IPS-20b (cell line): ENCODE results near the gene ATP5PO.

Source experiments
- H3K27ac ChIP-seq: one replicate; pipeline ENCODE4 v1.5.1; 2013; ENCODE audit warnings: low read length
- H3K27me3 ChIP-seq: 2 replicates; pipeline ENCODE4 v1.6.1; 2013; ENCODE audit warnings: mild to moderate bottlenecking, low read length, inconsistent platforms; ENCODE audit not compliant: insufficient read depth
- H3K36me3 ChIP-seq: 2 replicates; pipeline ENCODE4 v1.6.1; 2013; ENCODE audit warnings: low read depth, mild to moderate bottlenecking, inconsistent platforms, low read length, moderate library complexity; ENCODE audit not compliant: insufficient read depth
- H3K4me1 ChIP-seq: 2 replicates; pipeline ENCODE4 v1.6.1; 2013; ENCODE audit warnings: mild to moderate bottlenecking, control low read depth, inconsistent platforms, low read length, moderate library complexity; ENCODE audit not compliant: insufficient read depth
- H3K4me3 ChIP-seq: 2 replicates; pipeline ENCODE4 v1.5.1; 2013; ENCODE audit warnings: mild to moderate bottlenecking, low read length, inconsistent platforms
- H3K9ac ChIP-seq: 2 replicates; pipeline ENCODE4 v1.6.1; 2013; ENCODE audit warnings: low read depth, mild to moderate bottlenecking, inconsistent platforms, low read length, moderate library complexity
- H3K9me3 ChIP-seq: 2 replicates; pipeline ENCODE4 v1.6.1; 2013; ENCODE audit warnings: mild to moderate bottlenecking, low read depth, low read length, inconsistent platforms; ENCODE audit not compliant: insufficient read depth

Gene ATP5PO

GRCh38 chr21:33915368-33916199 is at the start of gene ATP5PO:
ATP5PO (minus strand) TSS chr21:33915804; CDS start chr21:33915763, 41 bp downstream.
- Histone ChIP-seq H3K4me3 (peak within 1 kb of the TSS; percentile 85), H3K9me3 (no peaks in the 10 kb centered on the region), H3K27me3 (no peaks in the 10 kb centered on the region), H3K36me3 (peaks cover 35% of the 10 kb centered on the region), H3K9ac (peak within 1 kb of the TSS; percentile 86), H3K27ac (peak within 1 kb of the TSS; percentile 53), H3K4me1 (peaks cover 8% of the 10 kb centered on the region)

GRCh38 chr21:33964706-33965325 is 49.2 kb upstream of the ATP5PO start:
- no peaks in the 10 kb centered on the region for H3K36me3 ChIP-seq
- H3K27me3 ChIP-seq: no peaks in the 10 kb centered on the region
- H3K4me1 ChIP-seq: no peaks in the 10 kb centered on the region
- H3K9ac ChIP-seq: no peak overlapping the region
- no peak overlapping the region for H3K4me3 ChIP-seq
- peaks cover 9% of the 10 kb centered on the region; the same call in 1 of the 2 replicates for H3K9me3 ChIP-seq
- no peak overlapping the region for H3K27ac ChIP-seq

- Histone ChIP-seq H3K4me1 (no peaks in the 10 kb centered on the region), H3K27me3 (no peaks in the 10 kb centered on the region), H3K4me3 (no peak overlapping the region), H3K9ac (no peak overlapping the region), H3K36me3 (no peaks in the 10 kb centered on the region), H3K27ac (no peak overlapping the region), H3K9me3 (peaks cover 14% of the 10 kb centered on the region)
These were observed 48.4 kb upstream of the ATP5PO start for GRCh38 chr21:33963848-33964555.

GRCh38 chr21:33962290-33962689 is 46.7 kb upstream of the ATP5PO start:
- H3K4me1 ChIP-seq: no peaks in the 10 kb centered on the region
- H3K27ac ChIP-seq: no peak overlapping the region
- no peak overlapping the region for H3K4me3 ChIP-seq
- H3K36me3 ChIP-seq: no peaks in the 10 kb centered on the region
- H3K27me3 ChIP-seq: no peaks in the 10 kb centered on the region
- peaks cover 14% of the 10 kb centered on the region for H3K9me3 ChIP-seq
- H3K9ac ChIP-seq: no peak overlapping the region

- no peak overlapping the region for H3K27ac ChIP-seq
- H3K27me3 ChIP-seq: no peaks in the 10 kb centered on the region
- H3K4me1 ChIP-seq: no peaks in the 10 kb centered on the region
- no peak overlapping the region for H3K9ac ChIP-seq
- H3K36me3 ChIP-seq: no peaks in the 10 kb centered on the region
- peaks cover 14% of the 10 kb centered on the region for H3K9me3 ChIP-seq
- H3K4me3 ChIP-seq: no peak overlapping the region
These were observed 45.5 kb upstream of the ATP5PO start for GRCh38 chr21:33961061-33961460.

GRCh38 chr21:33959680-33960079 is 44.1 kb upstream of the ATP5PO start:
- no peak overlapping the region for H3K4me3 ChIP-seq

GRCh38 chr21:33954395-33954794 is 38.8 kb upstream of the ATP5PO start:
- no peak overlapping the region for H3K27ac ChIP-seq
- H3K36me3 ChIP-seq: no peaks in the 10 kb centered on the region
- H3K4me1 ChIP-seq: no peaks in the 10 kb centered on the region
- H3K4me3 ChIP-seq: no peak overlapping the region
- no peak overlapping the region for H3K9ac ChIP-seq
- H3K27me3 ChIP-seq: no peaks in the 10 kb centered on the region
- peaks cover under 1% of the 10 kb centered on the region; the same call in 1 of the 2 replicates for H3K9me3 ChIP-seq

More at GRCh38 chr21:33959680-33960079, 44.1 kb upstream of the ATP5PO start:
- Histone ChIP-seq H3K36me3 (no peaks in the 10 kb centered on the region), H3K4me1 (no peaks in the 10 kb centered on the region), H3K9ac (no peak overlapping the region), H3K27ac (no peak overlapping the region), H3K9me3 (peaks cover 14% of the 10 kb centered on the region), H3K27me3 (no peaks in the 10 kb centered on the region)

GRCh38 chr21:33951276-33952178 is 35.9 kb upstream of the ATP5PO start:
- no peak overlapping the region for H3K9ac ChIP-seq
- peaks cover 22% of the 10 kb centered on the region for H3K4me1 ChIP-seq
- H3K27ac ChIP-seq: no peak overlapping the region
- H3K36me3 ChIP-seq: no peaks in the 10 kb centered on the region
- no peaks in the 10 kb centered on the region for H3K9me3 ChIP-seq
- no peaks in the 10 kb centered on the region for H3K27me3 ChIP-seq
- no peak overlapping the region for H3K4me3 ChIP-seq

- no peak overlapping the region for H3K9ac ChIP-seq
- no peaks in the 10 kb centered on the region for H3K36me3 ChIP-seq
- H3K9me3 ChIP-seq: no peaks in the 10 kb centered on the region
- H3K27ac ChIP-seq: no peak overlapping the region
- H3K4me1 ChIP-seq: peaks cover 22% of the 10 kb centered on the region
- H3K4me3 ChIP-seq: no peak overlapping the region
- H3K27me3 ChIP-seq: no peaks in the 10 kb centered on the region
These were observed 35.0 kb upstream of the ATP5PO start for GRCh38 chr21:33950431-33951079.

- Histone ChIP-seq H3K27ac (no peak overlapping the region), H3K4me3 (no peak overlapping the region), H3K36me3 (no peaks in the 10 kb centered on the region), H3K9ac (no peak overlapping the region), H3K4me1 (peaks cover 22% of the 10 kb centered on the region), H3K27me3 (no peaks in the 10 kb centered on the region), H3K9me3 (no peaks in the 10 kb centered on the region)
These were observed 34.2 kb upstream of the ATP5PO start for GRCh38 chr21:33949516-33950430.
